Heart right ventricle (tissue), 16 donors: Measurements from ENCODE around the gene GIGYF1. TPM values are rescaled to one million over a fixed set of nuclear protein-coding genes. Genes with fewer than 3 reads are reported as not detected.
A peak's percentile ranks its signal among the peaks of the same experiment; 100 is the strongest.

Source experiments
- ATAC-seq, 8 donors: fragments of 200-7000 bp; cut with Tn5 transposase; one replicate each; pipeline ENCODE4 v1.9.1; 2020; ENCODE audit warnings: mild to moderate bottlenecking in 8 of 8, moderate library complexity in 8 of 8, moderate number of reproducible peaks in 1 of 8
- DNase-seq, 2 donors: peaks; one replicate each; pipeline ENCODE4 v3.0.0-alpha.2; 2020
- H3K27ac ChIP-seq, 10 donors: fragments of 200-600 bp; sonication (generic) in 2 of 10; one replicate each; pipeline versions ENCODE4 v1.5.0 to v1.8.0; 2020 to 2022; ENCODE audit warnings: mild to moderate bottlenecking in 3 of 10
- H3K27me3 ChIP-seq, 7 donors: fragments of 200-600 bp; one replicate each; pipeline ENCODE4 v1.8.0; 2021 to 2022; ENCODE audit warnings: mild to moderate bottlenecking in 2 of 7
- H3K36me3 ChIP-seq, 9 donors: fragments of 200-600 bp; sonication (generic) in 1 of 9; one replicate each; pipeline versions ENCODE4 v1.5.0 to v1.8.0; 2020 to 2022; ENCODE audit warnings: mild to moderate bottlenecking in 2 of 9
- H3K4me1 ChIP-seq, 9 donors: fragments of 200-600 bp; sonication (generic) in 1 of 9; one replicate each; pipeline versions ENCODE4 v1.5.0 to v1.8.0; 2020 to 2022; ENCODE audit warnings: mild to moderate bottlenecking in 4 of 9
- H3K4me3 ChIP-seq, 10 donors: fragments of 200-600 bp; sonication (generic) in 2 of 10; one replicate each; pipeline versions ENCODE4 v1.5.0 to v1.8.0; 2020 to 2022; ENCODE audit warnings: mild to moderate bottlenecking in 7 of 10, moderate library complexity in 2 of 10
- H3K9me3 ChIP-seq, 11 donors: fragments of 200-600 bp in 10 of 11; sonication (generic) in 2 of 11; one replicate each; pipeline versions ENCODE4 v1.5.0 to v1.8.0; 2013 to 2022; ENCODE audit warnings: mild to moderate bottlenecking in 2 of 11, control low read depth in 1 of 11, moderate library complexity in 1 of 11
- CTCF ChIP-seq, 9 donors: fragments of 200-600 bp; sonication (generic) in 2 of 9; IDR thresholded peaks; one replicate each; pipeline versions ENCODE4 v1.5.0 to v1.8.0; 2021 to 2022; ENCODE audit warnings: antibody characterized with exemption in 9 of 9, mild to moderate bottlenecking in 5 of 9, moderate library complexity in 1 of 9
- WGBS, 2 donors: extraction: QIAGEN DNeasy Blood & Tissue Kit; methylation state at CpG; one replicate each; pipeline ENCODE4 v1.1.7; 2013; ENCODE audit warnings: inconsistent platforms in 1 of 2; 5-methylcytosine and 5-hydroxymethylcytosine counted together
- intact Hi-C, 10 donors: fragments of 100-400 bp; cut with DNase I; formaldehyde crosslinking; loops; one replicate each; pipeline versions ENCODE4 v1.11.1 to v1.14.2; 2022
- polyA plus RNA-seq, 2 donors: library from polyadenylated mRNA; stranded (reverse); fragments of 200-250 nt; gene quantifications; one replicate each; pipeline ENCODE4 v1.2.3, GENCODE V29; 2013
- total RNA-seq, 10 donors: library from RNA; stranded (reverse); fragmentation: NEBNext Ultra II Directional in 3 of 10; extraction: Animal tissue kit (Norgen Biotek cat#: 25700) in 3 of 10; gene quantifications; one replicate each; pipeline versions ENCODE4 v1.2.1 to v1.2.4, GENCODE V29; 2021 to 2023
- donor health status: Arrhythmogenic right ventricular cardiomyopathy.
- donor health status: ischemic (EF 13 %, LVEDD 7.1; RV severe dilation, severe dysfunction).
- donor health status: healthy with polysubstance abuse.
- donor health status: DM: no; HTN: yes; CAD: no.
- donor health status: DM: no; HTN: no; CAD: no.
- donor health status: ischemic (EF 25% LVEDD 6.9; RV normal size, moderate dysfunction).
- donor health status: ischemic (EF 25% LVEDD 5.7; RV mildly dilated, moderate dysfunction).
- donor health status: healthy.
- donor health status: DM: yes; HTN: yes; CAD: no.
- donor health status: Ischemic cardiomyopathy.
- donor health status: ischemic (EF 35%, LVEDD 5.7; RV mildly dilated, moderate dysfunction).
- donor health status: nonischemic (EF 11% LVEDD 7.7; RV severe dilation, severe dysfunction).
- donor health status: DM: yes; HTN: yes; CAD: no.
- donor health status: PGD.
- donor health status: ischemic (EF 29% LVEDD 5.4; RV normal size, mild dysfunction).
- donor health status: nonischemic (EF 23%, LVEDD 6.1; RV moderate dilation, normal function).

Gene GIGYF1
- total and polyA plus RNA-seq, 12 donors: 9.4 to 47.3 (median 24.2) TPM

DNA sequence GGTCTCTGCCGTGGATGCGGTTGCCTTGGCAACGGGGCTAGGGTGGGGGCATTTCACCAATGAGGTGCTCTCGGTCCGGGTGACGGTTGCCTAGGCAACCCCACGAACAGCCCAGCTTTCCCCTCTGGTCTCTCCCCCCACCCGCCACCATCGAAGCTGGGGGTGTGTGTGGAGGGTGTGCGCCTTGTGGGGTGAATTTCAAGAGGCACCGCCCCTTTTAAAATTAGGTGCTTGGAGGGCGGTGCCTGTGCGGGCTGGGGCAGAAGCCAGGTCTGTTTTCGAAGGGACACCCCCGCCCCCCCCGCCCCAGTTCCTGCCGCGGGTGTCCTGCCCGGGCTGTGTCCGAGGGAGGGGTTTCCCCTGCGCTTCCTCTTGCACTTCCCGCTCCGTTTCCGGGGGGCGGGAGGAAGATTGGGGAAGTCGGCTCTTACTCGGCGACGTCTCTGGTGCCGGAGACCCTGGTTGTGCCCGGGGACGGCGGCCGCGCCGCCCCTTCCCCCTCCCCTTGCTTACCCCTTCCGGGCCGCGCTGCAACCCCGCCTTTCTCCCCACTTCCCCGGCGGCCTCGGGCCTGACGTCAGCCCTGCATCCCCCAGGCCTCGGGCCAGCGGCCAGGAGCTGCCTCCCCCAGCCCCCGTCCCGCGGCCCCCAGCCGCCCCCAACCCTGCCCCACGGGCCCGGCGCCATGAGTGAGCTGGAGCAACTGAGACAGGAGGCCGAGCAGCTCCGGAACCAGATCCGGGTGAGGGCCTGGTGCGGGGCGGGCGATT lies 18.3 kb downstream of the GIGYF1 start:
- DNase-seq (peak; percentile 84 to 87), ATAC-seq (peak; percentile 8 to 56 (median 36))
- H3K9me3 ChIP-seq: no peaks in the 10 kb centered on the region
- H3K27me3 ChIP-seq: no peaks in the 10 kb centered on the region
- peak overlapping the region; percentile 95 to 99 (median 96) for H3K4me3 ChIP-seq
- intact Hi-C loops: loop anchor here in 3 of 10 donors (2.0 to 10.0 kb wide), 4 partner anchors 15 to 243 kb away; partner anchors contain the start of genes MOSPD3 (in 1 of the 3) and TSC22D4 (in 1 of the 3)
- no peak for TF ChIP-seq CTCF (IDR thresholded peaks at IDR 0.05)
- peaks cover 0 to 46% (median 29%) of the 10 kb centered on the region in 9 donors for H3K36me3 ChIP-seq
- WGBS, 2 donors: 2 to 3% methylated on average over 52 to 59 of the region's 59 CpGs
- peaks cover 0 to 55% (median 23%) of the 10 kb centered on the region in 9 donors for H3K4me1 ChIP-seq
- H3K27ac ChIP-seq: peak overlapping the region; percentile 78 to 100 (median 98)

DNA sequence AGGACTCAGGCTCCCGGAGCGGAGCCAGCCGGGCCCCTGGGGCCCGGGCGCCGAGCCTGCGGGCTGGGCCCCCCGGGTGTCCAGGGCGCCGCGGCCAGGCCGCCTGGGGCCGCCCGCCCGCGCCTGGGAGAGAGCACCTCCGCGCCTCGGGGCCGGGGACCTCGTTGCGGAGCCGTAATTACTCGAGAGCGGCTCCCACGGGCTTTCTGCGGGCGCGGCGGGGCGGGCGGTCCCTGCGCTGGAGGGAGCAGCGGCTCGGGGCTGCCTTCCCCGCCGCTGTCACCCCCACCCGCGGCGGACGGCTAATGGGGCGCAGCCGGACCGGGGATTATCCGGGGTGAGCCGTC lies 19.0 kb downstream of the GIGYF1 start:
- 0% methylated on average over 39 to 46 of the region's 46 CpGs for WGBS, 2 donors
- DNase-seq (no peak), ATAC-seq (no peak)
- no peak for TF ChIP-seq CTCF (IDR thresholded peaks at IDR 0.05)
- H3K4me1 ChIP-seq: peaks cover 0 to 49% (median 23%) of the 10 kb centered on the region in 9 donors
- peak overlapping the region; percentile 78 to 100 (median 98) for H3K27ac ChIP-seq
- H3K36me3 ChIP-seq: peaks cover 0 to 39% (median 29%) of the 10 kb centered on the region in 9 donors
- H3K9me3 ChIP-seq: no peaks in the 10 kb centered on the region
- H3K4me3 ChIP-seq: peak overlapping the region; percentile 95 to 99 (median 96)
- no peaks in the 10 kb centered on the region for H3K27me3 ChIP-seq
- intact Hi-C loops: loop anchor here in 3 of 10 donors (2.0 to 10.0 kb wide), 4 partner anchors 16 to 243 kb away; partner anchors contain the start of genes MOSPD3 (in 1 of the 3) and TSC22D4 (in 1 of the 3)

GRCh38 chr7:100674411-100675104 lies 19.5 kb downstream of the GIGYF1 start:
- intact Hi-C loops: loop anchor here in 5 of 10 donors (2.0 to 10.0 kb wide), 6 partner anchors 16 to 242 kb away; partner anchors contain the start of genes MOSPD3 (in 2 of the 5) and TSC22D4 (in 1 of the 5)
- Histone ChIP-seq H3K4me3 (peak overlapping the region; percentile 95 to 99 (median 96)), H3K4me1 (peaks cover 0 to 44% (median 23%) of the 10 kb centered on the region in 9 donors), H3K27ac (peak overlapping the region; percentile 78 to 100 (median 98)), H3K27me3 (no peaks in the 10 kb centered on the region), H3K9me3 (no peaks in the 10 kb centered on the region), H3K36me3 (peaks cover 0 to 34% (median 29%) of the 10 kb centered on the region in 9 donors)
- no peak for TF ChIP-seq CTCF (IDR thresholded peaks at IDR 0.05)
- ATAC-seq (peak in 1 of 8 donors; percentile 1), DNase-seq (peak in 1 of 2 donors; percentile 38)
- 0 to 1% methylated on average over 43 of the region's 43 CpGs for WGBS, 2 donors

- intact Hi-C loops: loop anchor here in 5 of 10 donors (1.0 to 10.0 kb wide), 9 partner anchors 17 to 199 kb away; partner anchors contain the start of genes MOSPD3 (in 4 of the 5), FBXO24 (in 1 of the 5), LRCH4 (in 1 of the 5) and TSC22D4 (in 1 of the 5)
- Histone ChIP-seq H3K27ac (peak overlapping the region; percentile 78 to 100 (median 98)), H3K27me3 (no peaks in the 10 kb centered on the region), H3K36me3 (peaks cover 0 to 28% (median 25%) of the 10 kb centered on the region in 9 donors), H3K4me1 (peaks cover 0 to 38% (median 23%) of the 10 kb centered on the region in 9 donors), H3K4me3 (peak overlapping the region; percentile 95 to 99 (median 96)), H3K9me3 (no peaks in the 10 kb centered on the region)
- ATAC-seq (peak in 2 of 8 donors; percentile 0), DNase-seq (peak; percentile 59)
- TF ChIP-seq CTCF (IDR thresholded peaks at IDR 0.05): no peak
- whole genome bisulfite sequencing, 2 donors: 0 to 1% methylated on average over 28 to 34 of the region's 34 CpGs
These were observed 20.1 kb downstream of the GIGYF1 start for GRCh38 chr7:100673942-100674410.
